DMS79 treated with DMSO at 0.1 percent for 48 hours (cell line): ENCODE measurements around the gene NDEL1.

Source experiments
- DNase-seq: peaks from one replicate; lab custom pipeline; 2025; lab: John Stamatoyannopoulos, UW

Gene NDEL1

DNA sequence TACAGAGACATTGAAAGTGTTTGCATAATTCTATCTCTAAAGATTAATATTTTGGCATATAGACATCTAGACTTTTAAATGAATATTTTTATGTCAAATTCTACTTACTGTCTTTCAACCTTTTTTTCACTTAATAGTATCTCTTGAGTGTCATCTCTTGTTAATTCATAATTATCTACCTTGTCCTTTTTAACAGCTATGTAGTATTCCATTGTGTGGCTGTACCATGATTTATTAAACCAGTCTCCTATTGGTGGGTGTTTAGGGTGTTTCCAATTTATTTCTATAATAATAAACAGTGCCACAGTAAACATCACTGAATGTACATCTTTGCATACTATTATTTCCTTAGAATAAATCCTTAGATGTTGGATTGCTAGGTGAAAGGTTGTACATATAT, 21.7 kb upstream of the NDEL1 start:
- DNase-seq, result no peak

DNA sequence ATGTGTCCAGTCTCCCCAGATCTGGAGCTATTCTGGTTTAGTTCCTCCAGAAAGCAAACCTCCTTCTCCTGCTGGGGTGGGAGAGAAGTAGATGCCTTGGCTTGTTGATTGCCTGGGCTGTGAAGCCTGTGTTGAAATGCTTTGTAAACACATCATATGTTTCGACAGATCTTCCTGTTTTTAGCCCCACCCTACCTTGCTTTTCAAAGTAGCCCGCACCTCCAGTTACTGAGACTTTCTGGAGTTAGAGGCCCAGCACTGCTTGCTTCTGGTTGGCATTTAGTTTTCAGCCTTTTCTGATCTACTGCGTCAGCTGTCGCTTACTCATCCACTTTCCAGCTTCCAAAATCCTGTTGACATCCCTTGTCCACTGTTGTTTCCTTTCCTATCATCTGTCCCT, 17.9 kb upstream of the NDEL1 start:
- no peak for DNase-seq

GRCh38 chr17:8418471-8418870, 17.2 kb upstream of the NDEL1 start:
- no peak for DNase-seq

DNA sequence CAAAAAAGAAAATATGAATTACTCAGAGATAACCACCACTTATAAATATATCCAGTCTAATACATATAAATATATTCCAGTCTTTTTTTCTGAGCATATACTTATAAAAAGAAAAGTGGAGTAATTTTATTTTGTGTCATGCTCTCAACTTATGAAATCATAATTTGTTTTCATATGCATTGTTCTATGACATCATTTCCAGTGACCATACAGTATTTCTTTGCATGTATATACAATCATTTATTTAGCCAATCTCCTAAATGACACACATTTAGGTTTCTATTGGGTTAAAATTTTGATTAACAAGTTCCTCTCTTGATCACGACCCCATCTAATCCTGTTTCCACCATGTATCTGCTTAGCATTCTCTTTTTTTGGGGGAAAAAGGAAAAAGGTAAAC, 16.4 kb upstream of the NDEL1 start:
- no peak for DNase-seq

GRCh38 chr17:8420041-8420934, 15.4 kb upstream of the NDEL1 start:
- no peak for DNase-seq

GRCh38 chr17:8421571-8421970, 14.1 kb upstream of the NDEL1 start:
- DNase-seq, result no peak

- no peak for DNase-seq
Observed at GRCh38 chr17:8426094-8426720, 9.5 kb upstream of the NDEL1 start.

- DNase-seq, result no peak
Observed at GRCh38 chr17:8426802-8427201, 8.9 kb upstream of the NDEL1 start.

DNA sequence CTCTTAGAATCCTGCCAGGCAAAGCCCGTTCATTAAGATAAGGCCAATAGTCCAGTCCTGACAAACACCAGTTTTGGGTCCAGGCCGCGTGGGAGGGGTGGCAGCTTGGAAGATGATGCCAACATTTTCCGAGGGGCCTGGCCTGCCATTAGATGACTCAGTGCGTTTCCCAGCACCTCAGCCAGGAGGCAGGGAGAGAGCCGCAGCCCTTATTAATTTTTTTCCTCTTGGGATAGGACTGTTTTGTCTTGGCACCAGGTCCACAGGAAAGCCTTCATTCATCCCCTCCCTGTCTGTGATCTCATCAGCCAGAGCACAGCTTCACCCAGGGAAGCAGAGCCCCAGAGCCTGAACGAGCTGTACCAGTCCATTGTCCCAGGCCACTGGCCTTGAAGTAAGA, 4.7 kb upstream of the NDEL1 start:
- DNase-seq, result no peak

- DNase-seq, result no peak
Observed at GRCh38 chr17:8436169-8436843, 622 bp downstream of the NDEL1 start.

GRCh38 chr17:8436844-8437171, 1.1 kb downstream of the NDEL1 start:
- DNase-seq, result no peak

GRCh38 chr17:8438441-8438840, 2.8 kb downstream of the NDEL1 start:
- no peak for DNase-seq

- DNase-seq, result no peak
Observed at GRCh38 chr17:8439681-8440080, 4.0 kb downstream of the NDEL1 start.

GRCh38 chr17:8441690-8442089, 6.0 kb downstream of the NDEL1 start:
- DNase-seq, result no peak

GRCh38 chr17:8442310-8442709, 6.6 kb downstream of the NDEL1 start:
- DNase-seq, result no peak

- no peak for DNase-seq
Observed at GRCh38 chr17:8443756-8444155, 8.1 kb downstream of the NDEL1 start.

- no peak for DNase-seq
Observed at GRCh38 chr17:8444494-8444893, 8.8 kb downstream of the NDEL1 start.

DNA sequence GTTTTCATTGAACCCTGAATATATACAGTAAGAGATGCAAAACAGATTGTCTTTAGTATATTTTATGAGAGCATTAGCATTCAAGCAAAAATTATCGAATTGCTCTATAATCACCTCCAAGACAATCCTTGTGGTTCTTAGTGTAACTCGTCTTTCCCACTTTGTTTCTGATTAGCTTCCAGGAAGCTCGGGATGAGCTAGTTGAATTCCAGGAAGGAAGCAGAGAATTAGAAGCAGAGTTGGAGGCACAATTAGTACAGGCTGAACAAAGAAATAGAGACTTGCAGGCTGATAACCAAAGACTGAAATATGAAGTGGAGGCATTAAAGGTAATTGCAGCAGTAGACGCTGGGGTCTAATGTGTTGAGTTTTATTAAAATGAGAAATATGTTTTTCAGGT, 9.9 kb downstream of the NDEL1 start:
- DNase-seq, result no peak

GRCh38 chr17:8447799-8448198, 12.1 kb downstream of the NDEL1 start:
- no peak for DNase-seq

GRCh38 chr17:8448310-8448709, 12.6 kb downstream of the NDEL1 start:
- no peak for DNase-seq

DNA sequence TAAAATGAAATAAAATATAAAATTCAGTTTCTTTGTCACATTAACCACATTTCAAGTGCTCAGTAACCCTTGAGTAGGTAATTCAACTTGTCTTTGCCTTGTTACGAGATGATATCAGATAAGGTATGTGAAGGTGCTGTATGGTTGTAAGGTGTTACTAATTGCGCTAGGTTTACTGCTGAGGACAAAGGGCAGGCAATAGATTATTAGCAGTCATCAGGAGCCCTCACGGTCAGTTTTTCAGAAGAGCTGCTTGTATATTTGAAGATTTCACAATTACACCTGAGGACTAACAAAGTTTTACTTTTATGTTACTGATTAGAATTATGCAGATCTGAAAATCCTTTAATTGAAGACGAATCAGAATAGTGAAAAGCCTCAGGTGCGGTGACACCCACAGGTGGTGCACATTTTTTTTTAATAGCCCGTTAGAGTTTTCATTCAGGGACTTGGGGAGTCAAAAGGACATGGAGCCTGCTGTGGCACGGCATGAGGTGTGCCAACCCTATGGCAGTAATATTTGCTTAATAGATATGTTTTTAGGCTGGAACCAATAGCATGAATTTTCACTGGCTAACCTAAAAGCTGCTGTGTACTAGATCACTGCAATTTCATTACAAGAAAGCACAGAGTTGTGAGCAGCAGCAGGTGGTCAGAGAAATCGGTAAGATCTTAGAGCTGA, 16.4 kb downstream of the NDEL1 start:
- no peak for DNase-seq

DNA sequence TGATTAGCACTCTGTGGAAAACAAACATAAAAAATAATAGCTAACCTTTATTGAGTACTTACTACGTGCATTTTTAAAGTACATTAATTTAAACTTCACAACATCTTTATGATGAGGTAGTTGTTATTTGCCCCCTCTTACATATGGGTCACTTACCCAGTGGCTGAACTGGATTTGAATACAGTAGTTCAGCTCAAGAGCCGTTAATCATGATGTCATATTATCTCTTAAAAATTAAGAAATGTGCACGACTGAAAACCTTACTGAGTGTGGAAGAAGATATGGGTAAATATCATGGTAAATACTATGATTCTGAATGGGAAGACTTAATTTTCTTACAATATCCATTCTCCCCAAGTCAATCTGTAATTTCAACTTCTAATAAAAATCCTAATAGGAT, 17.6 kb downstream of the NDEL1 start:
- DNase-seq, result no peak
